ENCODE measurements around the gene CAPN10.

Gene CAPN10

DNA sequence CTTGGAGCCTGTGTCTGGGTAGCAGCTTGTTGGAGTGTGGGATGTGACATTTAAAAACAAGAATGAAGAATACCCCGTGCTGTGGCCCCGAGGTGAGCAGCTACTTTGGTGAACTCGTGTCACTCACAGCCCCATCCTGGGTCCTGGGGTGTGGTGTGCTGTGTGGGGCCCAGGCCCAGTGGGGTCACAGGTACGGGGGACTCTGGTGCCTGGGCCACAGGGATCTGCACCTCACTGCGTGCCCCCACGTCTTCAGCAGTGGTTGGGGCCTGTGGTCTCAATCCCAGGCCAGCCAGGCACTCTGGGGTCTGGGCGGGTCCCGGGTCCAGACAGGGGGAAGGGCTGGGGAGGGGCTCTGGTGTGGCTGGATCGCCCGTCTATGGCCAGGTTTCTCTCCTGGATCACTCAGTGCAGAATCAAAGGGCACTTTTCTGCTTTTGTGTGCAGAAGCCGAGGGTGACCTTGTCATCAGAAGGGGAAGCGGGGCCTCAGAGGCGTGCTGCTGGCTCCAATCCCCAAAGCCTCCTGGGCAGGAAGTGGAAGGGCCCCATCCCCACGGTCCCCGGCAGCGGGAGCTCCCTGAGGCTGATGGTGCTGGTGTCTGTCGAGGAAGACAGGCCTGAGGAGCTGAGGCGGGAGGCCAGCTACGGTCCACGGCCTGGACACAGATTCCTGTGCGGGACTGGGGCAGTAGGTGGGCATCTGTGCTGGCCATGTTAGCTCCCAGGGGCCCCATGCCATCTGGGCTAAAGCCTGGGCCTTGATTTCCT lies 40.2 kb downstream of the CAPN10 start:
- Histone ChIP-seq H3K36me3 (ENCODE audit: control insufficient read depth, insufficient read depth, low read length) (no peaks in the 10 kb centered on the region), H3K4me1 (no peaks in the 10 kb centered on the region), H3K4me2 (ENCODE audit: low read length) (no peak overlapping the region), H3K9ac (no peak overlapping the region), H3K27me3 (ENCODE audit: control insufficient read depth, insufficient read depth, low read length) (no peaks in the 10 kb centered on the region), H3K9me3 (ENCODE audit: control insufficient read depth, low read length) (no peaks in the 10 kb centered on the region), H3K79me2 (no peaks in the 10 kb centered on the region), H2AFZ (no peak overlapping the region), H3K27ac (no peak overlapping the region), H3K4me3 (ENCODE audit: low read depth, low read length) (no peak overlapping the region)
- TF ChIP-seq, protein P1, sequence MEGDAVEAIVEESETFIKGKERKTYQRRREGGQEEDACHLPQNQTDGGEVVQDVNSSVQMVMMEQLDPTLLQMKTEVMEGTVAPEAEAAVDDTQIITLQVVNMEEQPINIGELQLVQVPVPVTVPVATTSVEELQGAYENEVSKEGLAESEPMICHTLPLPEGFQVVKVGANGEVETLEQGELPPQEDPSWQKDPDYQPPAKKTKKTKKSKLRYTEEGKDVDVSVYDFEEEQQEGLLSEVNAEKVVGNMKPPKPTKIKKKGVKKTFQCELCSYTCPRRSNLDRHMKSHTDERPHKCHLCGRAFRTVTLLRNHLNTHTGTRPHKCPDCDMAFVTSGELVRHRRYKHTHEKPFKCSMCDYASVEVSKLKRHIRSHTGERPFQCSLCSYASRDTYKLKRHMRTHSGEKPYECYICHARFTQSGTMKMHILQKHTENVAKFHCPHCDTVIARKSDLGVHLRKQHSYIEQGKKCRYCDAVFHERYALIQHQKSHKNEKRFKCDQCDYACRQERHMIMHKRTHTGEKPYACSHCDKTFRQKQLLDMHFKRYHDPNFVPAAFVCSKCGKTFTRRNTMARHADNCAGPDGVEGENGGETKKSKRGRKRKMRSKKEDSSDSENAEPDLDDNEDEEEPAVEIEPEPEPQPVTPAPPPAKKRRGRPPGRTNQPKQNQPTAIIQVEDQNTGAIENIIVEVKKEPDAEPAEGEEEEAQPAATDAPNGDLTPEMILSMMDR (IDR thresholded peaks at IDR 0.05) = no peak

DNA sequence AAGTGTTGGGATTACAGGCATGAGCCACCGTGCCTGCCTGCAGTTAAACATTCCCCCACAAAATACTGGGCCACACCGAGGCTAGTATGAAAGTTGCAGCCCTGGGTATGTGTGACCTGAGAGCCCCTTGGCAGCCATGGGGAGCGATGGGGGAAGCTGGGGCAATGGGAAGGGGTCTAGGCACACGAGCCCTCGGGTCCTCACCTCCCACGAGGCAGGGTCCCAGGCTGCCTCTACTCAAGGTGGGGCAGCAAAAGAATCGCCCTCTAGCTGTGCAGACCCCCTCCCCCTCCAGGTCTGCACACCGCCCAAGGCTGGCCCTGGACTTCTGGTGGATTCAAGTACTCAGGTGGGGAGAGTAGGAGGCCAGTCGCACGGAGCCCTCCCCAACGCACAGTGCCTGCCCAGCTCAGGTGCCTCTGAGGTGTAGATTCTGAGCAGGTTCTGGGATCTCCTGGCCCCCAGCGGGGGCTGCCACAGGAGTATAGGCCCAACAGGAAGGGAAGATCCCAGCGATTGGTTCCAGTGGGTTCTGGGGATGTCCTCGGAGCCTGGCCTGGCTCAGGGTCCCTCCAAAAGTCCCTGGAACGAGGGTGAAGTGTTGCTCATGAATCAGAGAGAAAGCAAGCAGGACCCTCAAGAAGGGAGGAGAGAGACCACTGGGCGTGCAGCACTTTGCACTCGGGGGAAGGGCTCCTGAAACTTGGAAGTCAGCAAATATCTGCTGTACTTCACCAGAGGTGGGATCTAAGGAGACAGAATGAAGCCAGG lies 41.4 kb downstream of the CAPN10 start:
- H3K27me3 ChIP-seq (ENCODE audit: control insufficient read depth, insufficient read depth, low read length) = no peaks in the 10 kb centered on the region
- no peak overlapping the region for H3K4me3 ChIP-seq (ENCODE audit: low read depth, low read length)
- no peak overlapping the region for H3K27ac ChIP-seq
- H2AFZ ChIP-seq = no peak overlapping the region
- no peak overlapping the region for H3K9ac ChIP-seq
- no peaks in the 10 kb centered on the region for H3K9me3 ChIP-seq (ENCODE audit: control insufficient read depth, low read length)
- H3K4me1 ChIP-seq = no peaks in the 10 kb centered on the region
- no peak overlapping the region for H3K4me2 ChIP-seq (ENCODE audit: low read length)
- no peaks in the 10 kb centered on the region for H3K36me3 ChIP-seq (ENCODE audit: control insufficient read depth, insufficient read depth, low read length)
- TF ChIP-seq, protein P1 (IDR thresholded peaks at IDR 0.05) = no peak
- no peaks in the 10 kb centered on the region for H3K79me2 ChIP-seq

DNA sequence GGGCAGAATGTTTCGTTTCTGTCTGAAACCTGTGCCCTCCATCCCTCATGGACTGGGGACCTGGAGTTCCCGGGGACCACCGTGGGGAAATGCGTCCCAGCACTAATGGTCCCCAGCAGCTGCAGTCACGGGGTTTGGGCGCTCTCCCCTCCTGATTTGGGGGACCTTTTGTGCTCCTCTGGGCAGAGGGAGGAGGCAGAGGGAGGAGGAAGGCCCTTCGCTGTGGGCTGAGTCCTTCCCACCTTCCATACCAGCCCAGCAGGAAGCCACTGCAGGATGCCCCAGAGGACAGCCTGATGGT lies 41.9 kb downstream of the CAPN10 start:
- no peak overlapping the region for H3K4me2 ChIP-seq (ENCODE audit: low read length)
- TF ChIP-seq, protein P1 (IDR thresholded peaks at IDR 0.05) = no peak
- no peaks in the 10 kb centered on the region for H3K27me3 ChIP-seq (ENCODE audit: control insufficient read depth, insufficient read depth, low read length)
- no peak overlapping the region for H2AFZ ChIP-seq
- no peak overlapping the region for H3K4me3 ChIP-seq (ENCODE audit: low read depth, low read length)
- no peak overlapping the region for H3K9ac ChIP-seq
- no peaks in the 10 kb centered on the region for H3K79me2 ChIP-seq
- no peaks in the 10 kb centered on the region for H3K9me3 ChIP-seq (ENCODE audit: control insufficient read depth, low read length)
- H3K27ac ChIP-seq = no peak overlapping the region
- no peaks in the 10 kb centered on the region for H3K36me3 ChIP-seq (ENCODE audit: control insufficient read depth, insufficient read depth, low read length)
- no peaks in the 10 kb centered on the region for H3K4me1 ChIP-seq

DNA sequence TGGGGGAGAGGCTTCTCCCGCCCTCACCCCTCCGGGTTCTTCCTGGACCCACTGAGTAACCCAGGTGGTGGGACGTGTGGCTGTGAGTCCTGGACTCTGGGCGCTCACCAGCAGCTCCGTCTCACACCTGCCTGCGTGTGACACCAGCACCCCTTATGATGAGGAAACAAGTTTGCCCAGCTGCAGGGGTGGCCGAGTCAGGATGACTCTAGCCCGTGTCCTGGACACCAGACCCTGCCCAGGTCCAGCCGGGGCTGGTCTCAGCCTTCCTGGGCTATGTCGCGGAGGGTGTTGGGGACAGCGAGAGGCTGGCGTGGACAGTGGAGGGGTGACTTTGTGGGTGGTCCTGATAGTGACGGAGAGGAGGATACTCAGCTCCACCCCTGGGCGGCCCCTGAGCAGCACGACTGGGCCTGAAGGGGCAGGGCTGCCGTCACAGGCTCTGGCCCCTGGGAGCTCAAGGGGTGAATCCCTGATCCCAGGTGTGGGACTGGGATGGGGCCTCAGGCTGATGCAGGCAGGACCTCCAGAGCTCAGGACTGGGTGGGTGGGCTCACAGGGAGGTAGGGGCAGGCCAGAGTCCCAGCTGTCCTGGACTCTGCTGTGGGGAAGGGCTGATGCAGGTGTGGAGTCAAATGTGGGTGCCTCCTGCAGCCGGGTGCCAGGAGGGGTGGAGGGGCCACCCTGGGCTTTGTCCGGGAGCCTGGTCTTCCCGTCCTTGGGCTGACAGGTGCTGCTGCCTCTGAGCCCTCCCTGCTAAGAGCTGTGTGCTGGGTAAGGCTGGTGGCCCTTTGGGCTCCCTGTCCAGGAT lies 42.5 kb downstream of the CAPN10 start:
- no peak overlapping the region for H3K9ac ChIP-seq
- no peaks in the 10 kb centered on the region for H3K4me1 ChIP-seq
- H3K9me3 ChIP-seq (ENCODE audit: control insufficient read depth, low read length) = no peaks in the 10 kb centered on the region

More for the DNA sequence above, 42.5 kb downstream of the CAPN10 start:
- no peak overlapping the region for H3K4me3 ChIP-seq (ENCODE audit: low read depth, low read length)
- H3K27me3 ChIP-seq (ENCODE audit: control insufficient read depth, insufficient read depth, low read length) = no peaks in the 10 kb centered on the region
- TF ChIP-seq, protein P1 (IDR thresholded peaks at IDR 0.05) = no peak
- H3K36me3 ChIP-seq (ENCODE audit: control insufficient read depth, insufficient read depth, low read length) = no peaks in the 10 kb centered on the region
- H3K79me2 ChIP-seq = no peaks in the 10 kb centered on the region
- H2AFZ ChIP-seq = no peak overlapping the region
- H3K27ac ChIP-seq = no peak overlapping the region
- H3K4me2 ChIP-seq (ENCODE audit: low read length) = no peak overlapping the region
